ENCODE results near the gene ZNF200. TPM values are rescaled to one million over a fixed set of nuclear protein-coding genes. Genes with fewer than 3 reads are reported as not detected.

ZNF200 gene
- total and polyA plus RNA-seq, 2 of the 13 experiments (the other 11 are each of a cell fraction or from before 2014, with no cell fraction given), result 3.5 to 16.5 TPM

- H3K79me2 ChIP-seq (ENCODE audit: insufficient read depth, low read length), result no peaks in the 10 kb centered on the region
- no peak overlapping the region for H3K27ac ChIP-seq (ENCODE audit: extremely low read length, insufficient read depth, low read length)
- TF ChIP-seq ZBTB46 (CRISPR knock-in tag; IDR thresholded peaks at IDR 0.05; ENCODE audit: borderline replicate concordance), result no peak
- TF ChIP-seq SRF (IDR thresholded peaks at IDR 0.05; ENCODE audit: low read depth, low read length), result no peak
- TF ChIP-seq SUZ12 (IDR thresholded peaks at IDR 0.05; ENCODE audit: low read depth, low read length), result no peak
- TF ChIP-seq MZF1 (CRISPR knock-in tag; IDR thresholded peaks at IDR 0.05; ENCODE audit: borderline replicate concordance), result no peak
- no peak for TF ChIP-seq ESRRA (CRISPR knock-in tag; IDR thresholded peaks at IDR 0.05; ENCODE audit: low read depth)
- TF ChIP-seq TCF7 (IDR thresholded peaks at IDR 0.05; ENCODE audit: low read depth), result no peak
- TF ChIP-seq RFX3 (CRISPR knock-in tag; IDR thresholded peaks at IDR 0.05), result no peak
- no peak for TF ChIP-seq ZNF282 (IDR thresholded peaks at IDR 0.05; ENCODE audit: partially characterized antibody)
- no peaks in the 10 kb centered on the region; a peak in 2 of 5 replicates for H3K27me3 ChIP-seq (ENCODE audit: control insufficient read depth in 1 of 2, insufficient read depth in 2 of 2, low read length in 2 of 2)
- FAIRE-seq (no peak), ATAC-seq (no peak), DNase-seq (ENCODE audit: low spot score) (no peak)
- ChIA-PET POLR2A (interaction anchor here (0.8 to 0.9 kb wide), 2 partner anchors 9 to 21 kb away, joined by 3 read pairs; no protein-coding TSS in a partner anchor), CTCF (ENCODE audit: low intra/inter-chr PET ratio, low total read pairs) (no interaction called here)
- no peaks in the 10 kb centered on the region for H3K9me3 ChIP-seq (ENCODE audit: low read length)
- peak overlapping the region; percentile 43; the same call in 1 of the 2 replicates for H3K4me2 ChIP-seq (ENCODE audit: low read depth, low read length)
- 27% methylated on average over 8 of the region's 8 CpGs for WGBS (ENCODE audit: low lambda C conversion rate)
- in situ Hi-C loops (cut with HindIII; ENCODE audit: extremely low pct_ligation_motif_present, low pct_unique_long_range_greater_than_20kb) (no loop called here), intact Hi-C loops (cut with micrococcal nuclease; ENCODE audit: unreplicated experiment) (no loop called here)
- no TSS peak for BruUV-seq (replicated peaks)
- no peaks in the 10 kb centered on the region for H4K20me1 ChIP-seq (ENCODE audit: insufficient read depth, low read length)
- peaks cover 55% of the 10 kb centered on the region for H3K4me1 ChIP-seq (ENCODE audit: insufficient read depth, low read length)
- no peak overlapping the region for H2AFZ ChIP-seq (ENCODE audit: low read length)
- H3K4me3 ChIP-seq (replicated peaks in 1 of 3; ENCODE audit: insufficient read depth in 1 of 3, low read depth in 2 of 3, low read length in 3 of 3), result no peak overlapping the region; a peak in 1 of 6 replicates
- H3K36me3 ChIP-seq (replicated peaks in 1 of 2; ENCODE audit: control insufficient read depth in 1 of 2, insufficient read depth in 2 of 2, low read length in 2 of 2), result no peaks in the 10 kb centered on the region
- H3K9ac ChIP-seq (ENCODE audit: insufficient read depth, low read depth, low read length), result no peak overlapping the region
These were observed 55.3 kb downstream of the ZNF200 start for GRCh38 chr16:3179651-3180050.

Measured in HepG2 (cell line).